ENCODE results near the gene NT5C3B. TPM values are rescaled to one million over a fixed set of nuclear protein-coding genes. Genes with fewer than 3 reads are reported as not detected.

NT5C3B gene
- total and polyA plus RNA-seq, 2 donors (not counting 3 experiments of a cell fraction or from before 2014, with no cell fraction given), result 67.3 to 92.5 TPM

GRCh38 chr17:41793784-41794539 lies 42.1 kb downstream of the NT5C3B start:
- H3K27me3 ChIP-seq (ENCODE audit: control insufficient read depth in 2 of 2, insufficient read depth in 2 of 2, low read length in 2 of 2), result peaks cover 0 to 5% of the 10 kb centered on the region in 2 experiments
- peak; percentile 48 for DNase-seq (ENCODE audit: low read depth, low spot score)
- dilution Hi-C loops (cut with MboI; ENCODE audit: extremely low pct_ligation_motif_present, low sequenced_read_pairs), result no loop called here
- ChIA-PET POLR2A (interaction anchor here (0.9 to 2.1 kb wide), 4 partner anchors 9 to 21 kb away, joined by 3 to 13 read pairs (median 8); no protein-coding TSS in a partner anchor), CTCF (interaction anchor here (0.7 to 9.8 kb wide), 6 partner anchors 8 to 56 kb away, joined by 3 to 98 read pairs (median 4); partner anchors contain the start of gene JUP)
- no peak overlapping the region for H2AFZ ChIP-seq (ENCODE audit: low read depth, low read length)
- TF ChIP-seq JUN (IDR thresholded peaks at IDR 0.05; ENCODE audit: borderline replicate concordance, insufficient read depth, insufficient read length, low read depth) (no peak), CTCF (IDR thresholded peaks at IDR 0.05; ENCODE audit: extremely low read depth in 1 of 2, insufficient read depth in 1 of 2, low read depth in 1 of 2, low read length in 2 of 2) (no peak), MAX (IDR thresholded peaks at IDR 0.05; ENCODE audit: insufficient read depth, insufficient read length) (no peak), POLR2AphosphoS5 (IDR thresholded peaks at IDR 0.05; ENCODE audit: insufficient read depth, low read depth, low read length) (no peak), EZH2 (IDR thresholded peaks at IDR 0.05; ENCODE audit: borderline replicate concordance, low read depth, low read length, severe bottlenecking) (no peak), GATA2 (IDR thresholded peaks at IDR 0.05; ENCODE audit: insufficient read depth, insufficient read length, low read depth, low read length) (no peak), POLR2A (IDR thresholded peaks at IDR 0.05; ENCODE audit: low read depth, low read length) (no peak), MYC (IDR thresholded peaks at IDR 0.05; ENCODE audit: low read depth, low read length) (no peak), FOS (IDR thresholded peaks at IDR 0.05; ENCODE audit: borderline replicate concordance, insufficient read depth, low read length) (no peak)
- H3K9me3 ChIP-seq (replicated peaks; ENCODE audit: control insufficient read depth, insufficient read depth, low read length), result no peaks in the 10 kb centered on the region
- H3K4me1 ChIP-seq (ENCODE audit: control insufficient read depth, extremely low read depth, insufficient read depth, low read length), result peaks cover 16% of the 10 kb centered on the region
- BruUV-seq (replicated peaks), result no TSS peak
- no peaks in the 10 kb centered on the region for H3K36me3 ChIP-seq (ENCODE audit: control insufficient read depth in 2 of 2, extremely low read depth in 1 of 2, insufficient read depth in 2 of 2, low read length in 2 of 2)
- peak overlapping the region; percentile 51 for H3K27ac ChIP-seq (ENCODE audit: insufficient read depth, low read depth, low read length)
- H4K20me1 ChIP-seq (replicated peaks; ENCODE audit: control insufficient read depth, extremely low read depth, insufficient read depth, low read length), result no peaks in the 10 kb centered on the region
- peak overlapping the region; percentile 2 for H3K9ac ChIP-seq (replicated peaks; ENCODE audit: extremely low read depth, insufficient read depth, low read length)
- peak; percentile 12 for FAIRE-seq
- H3K9me1 ChIP-seq (replicated peaks; ENCODE audit: control insufficient read depth, extremely low read depth, insufficient read depth, low read length), result no peaks in the 10 kb centered on the region
- H3K79me2 ChIP-seq (ENCODE audit: control insufficient read depth, insufficient read depth, low read length), result no peaks in the 10 kb centered on the region
- intact Hi-C loops (cut with micrococcal nuclease), result loop anchor here (1.0 kb wide), 1 partner anchor 17 kb away; no protein-coding TSS in a partner anchor
- H3K4me3 ChIP-seq (replicated peaks in 1 of 3; ENCODE audit: insufficient read depth in 1 of 3, low read depth in 1 of 3, low read length in 3 of 3), result no peak overlapping the region
- no peak overlapping the region for H3K4me2 ChIP-seq (ENCODE audit: insufficient read depth, low read length)

Measured in endothelial cell of umbilical vein (primary cell).